ENCODE measurements around the gene CADM3. TPM values are rescaled to one million over a fixed set of nuclear protein-coding genes. Genes with fewer than 3 reads are reported as not detected.

Gene CADM3
- total RNA-seq (not detected), polyA plus RNA-seq (not detected), total RNA-seq (0 reads per million in 6 experiments)

GRCh38 chr1:159171254-159171687 lies at the start of gene CADM3:
Gene CADM3, plus strand, starts transcription at chr1:159171615. Its CDS starts 151 bp downstream, at chr1:159171766.
- no peak for DNase-seq
- peaks cover 0 to 3% (median 0%) of the 10 kb centered on the region in 9 donors for H3K9me3 Mint-ChIP-seq
- peaks cover 48 to 81% (median 70%) of the 10 kb centered on the region in 5 donors for H3K27me3 Mint-ChIP-seq
- POLR2A ChIA-PET: no interaction called here
- H3K4me1 Mint-ChIP-seq: peaks cover 3 to 7% (median 6%) of the 10 kb centered on the region in 4 donors
- H3K27ac Mint-ChIP-seq: peak within 1 kb of the TSS in 1 of 10 donors; percentile 21
- peaks cover 0 to 5% (median 3%) of the 10 kb centered on the region in 3 donors for H3K36me3 Mint-ChIP-seq
- ATAC-seq: no peak
- H3K4me3 Mint-ChIP-seq: peak within 1 kb of the TSS in 5 of 10 donors; percentile 1 to 43 (median 23)

- H3K4me3 Mint-ChIP-seq: no peak overlapping the region
- peaks cover 2 to 17% (median 8%) of the 10 kb centered on the region in 5 donors for H3K27me3 Mint-ChIP-seq
- no peaks in the 10 kb centered on the region for H3K9me3 Mint-ChIP-seq
- no peak for ATAC-seq
- H3K27ac Mint-ChIP-seq: no peak overlapping the region
- POLR2A ChIA-PET: interaction anchor here (0.7 kb wide), 1 partner anchor 10 kb away, joined by 4 read pairs; no protein-coding TSS in a partner anchor
- H3K36me3 Mint-ChIP-seq: no peaks in the 10 kb centered on the region
- H3K4me1 Mint-ChIP-seq: no peaks in the 10 kb centered on the region
- no peak for DNase-seq
Observed at GRCh38 chr1:159122005-159122621, 49.3 kb upstream of the CADM3 start.

- Mint-ChIP-seq H3K27ac (no peak overlapping the region), H3K4me3 (no peak overlapping the region), H3K36me3 (no peaks in the 10 kb centered on the region), H3K9me3 (no peaks in the 10 kb centered on the region), H3K4me1 (no peaks in the 10 kb centered on the region), H3K27me3 (peaks cover 2 to 17% (median 7%) of the 10 kb centered on the region in 5 donors)
- POLR2A ChIA-PET: no interaction called here
- no peak for DNase-seq
- no peak for ATAC-seq
Observed at GRCh38 chr1:159123587-159123986, 47.8 kb upstream of the CADM3 start.

GRCh38 chr1:159132271-159132881 lies 39.0 kb upstream of the CADM3 start:
- DNase-seq (peak; percentile 23 to 76 (median 57)), ATAC-seq (no peak)
- no peaks in the 10 kb centered on the region for H3K4me1 Mint-ChIP-seq
- no peak overlapping the region for H3K27ac Mint-ChIP-seq
- POLR2A ChIA-PET: interaction anchor here (0.6 kb wide), 1 partner anchor 11 kb away, joined by 4 read pairs; no protein-coding TSS in a partner anchor
- H3K36me3 Mint-ChIP-seq: no peaks in the 10 kb centered on the region
- H3K4me3 Mint-ChIP-seq: no peak overlapping the region
- H3K9me3 Mint-ChIP-seq: no peaks in the 10 kb centered on the region
- H3K27me3 Mint-ChIP-seq: peaks cover 4 to 8% (median 6%) of the 10 kb centered on the region in 5 donors

GRCh38 chr1:159140474-159140873 lies 30.9 kb upstream of the CADM3 start:
- Mint-ChIP-seq H3K27me3 (peaks cover 20 to 36% (median 21%) of the 10 kb centered on the region in 5 donors), H3K36me3 (no peaks in the 10 kb centered on the region), H3K4me3 (no peak overlapping the region), H3K9me3 (no peaks in the 10 kb centered on the region), H3K4me1 (no peaks in the 10 kb centered on the region), H3K27ac (peak overlapping the region in 1 of 10 donors; percentile 40)
- DNase-seq (no peak), ATAC-seq (no peak)
- POLR2A ChIA-PET: no interaction called here

- Mint-ChIP-seq H3K27ac (no peak overlapping the region), H3K27me3 (peaks cover 20 to 39% (median 27%) of the 10 kb centered on the region in 5 donors), H3K4me1 (no peaks in the 10 kb centered on the region), H3K4me3 (no peak overlapping the region), H3K36me3 (no peaks in the 10 kb centered on the region), H3K9me3 (no peaks in the 10 kb centered on the region)
- POLR2A ChIA-PET: no interaction called here
- DNase-seq (no peak), ATAC-seq (no peak)
Observed at GRCh38 chr1:159141584-159142390, 29.6 kb upstream of the CADM3 start.

GRCh38 chr1:159142391-159142663 lies 29.1 kb upstream of the CADM3 start:
- no peak overlapping the region for H3K4me3 Mint-ChIP-seq
- POLR2A ChIA-PET: no interaction called here
- ATAC-seq (no peak), DNase-seq (no peak)
- no peaks in the 10 kb centered on the region for H3K4me1 Mint-ChIP-seq
- peaks cover 17 to 38% (median 26%) of the 10 kb centered on the region in 5 donors for H3K27me3 Mint-ChIP-seq
- no peak overlapping the region for H3K27ac Mint-ChIP-seq
- H3K36me3 Mint-ChIP-seq: no peaks in the 10 kb centered on the region
- H3K9me3 Mint-ChIP-seq: no peaks in the 10 kb centered on the region

GRCh38 chr1:159142726-159143510 lies 28.5 kb upstream of the CADM3 start:
- no peaks in the 10 kb centered on the region for H3K36me3 Mint-ChIP-seq
- no peaks in the 10 kb centered on the region for H3K4me1 Mint-ChIP-seq
- H3K4me3 Mint-ChIP-seq: no peak overlapping the region
- ATAC-seq: no peak
- no peak for DNase-seq
- peaks cover 15 to 36% (median 25%) of the 10 kb centered on the region in 5 donors for H3K27me3 Mint-ChIP-seq
- H3K27ac Mint-ChIP-seq: no peak overlapping the region
- no peaks in the 10 kb centered on the region for H3K9me3 Mint-ChIP-seq
- POLR2A ChIA-PET: no interaction called here

- DNase-seq (no peak), ATAC-seq (no peak)
- peaks cover 9 to 22% (median 16%) of the 10 kb centered on the region in 5 donors for H3K27me3 Mint-ChIP-seq
- POLR2A ChIA-PET: no interaction called here
- H3K27ac Mint-ChIP-seq: no peak overlapping the region
- no peaks in the 10 kb centered on the region for H3K36me3 Mint-ChIP-seq
- no peak overlapping the region for H3K4me3 Mint-ChIP-seq
- H3K9me3 Mint-ChIP-seq: peaks cover 0 to under 1% (median 0%) of the 10 kb centered on the region in 9 donors
- no peaks in the 10 kb centered on the region for H3K4me1 Mint-ChIP-seq
Observed at GRCh38 chr1:159144571-159144970, 26.8 kb upstream of the CADM3 start.

- POLR2A ChIA-PET: no interaction called here
- DNase-seq (no peak), ATAC-seq (no peak)
- Mint-ChIP-seq H3K9me3 (peaks cover 0 to 2% (median 0%) of the 10 kb centered on the region in 9 donors), H3K27ac (no peak overlapping the region), H3K36me3 (no peaks in the 10 kb centered on the region), H3K4me3 (no peak overlapping the region), H3K4me1 (no peaks in the 10 kb centered on the region), H3K27me3 (peaks cover 4 to 24% (median 12%) of the 10 kb centered on the region in 5 donors)
Observed at GRCh38 chr1:159146980-159147379, 24.4 kb upstream of the CADM3 start.

GRCh38 chr1:159152031-159152430 lies 19.4 kb upstream of the CADM3 start:
- POLR2A ChIA-PET: no interaction called here
- no peak overlapping the region for H3K27ac Mint-ChIP-seq
- H3K4me1 Mint-ChIP-seq: no peaks in the 10 kb centered on the region
- H3K9me3 Mint-ChIP-seq: peaks cover 0 to 15% (median 3%) of the 10 kb centered on the region in 9 donors
- H3K4me3 Mint-ChIP-seq: no peak overlapping the region
- H3K27me3 Mint-ChIP-seq: peaks cover 12 to 37% (median 26%) of the 10 kb centered on the region in 5 donors
- DNase-seq (no peak), ATAC-seq (no peak)
- no peaks in the 10 kb centered on the region for H3K36me3 Mint-ChIP-seq

- Mint-ChIP-seq H3K4me3 (no peak overlapping the region), H3K27ac (no peak overlapping the region), H3K4me1 (peaks cover 0 to 6% (median under 1%) of the 10 kb centered on the region in 4 donors), H3K9me3 (no peaks in the 10 kb centered on the region), H3K36me3 (no peaks in the 10 kb centered on the region), H3K27me3 (peaks cover 22 to 69% (median 46%) of the 10 kb centered on the region in 5 donors)
- POLR2A ChIA-PET: no interaction called here
- DNase-seq (peak; percentile 41 to 69 (median 55)), ATAC-seq (peak; percentile 72 to 76)
Observed at GRCh38 chr1:159161001-159161718, 10.3 kb upstream of the CADM3 start.

All from naive thymus-derived CD8-positive, alpha-beta T cell (primary cell).